Ramos (cell line): ENCODE data around the gene RXFP2.

Experiments
- in situ Hi-C: fragments of 300-500 bp; cut with MboI; formaldehyde crosslinking; loops from one replicate; pipeline ENCODE4 v1.14.3; 2022; ENCODE audit warnings: low sequenced_read_pairs; ENCODE audit not compliant: unreplicated experiment

Gene RXFP2

GRCh38 chr13:31764556-31764955 is 25.2 kb downstream of the RXFP2 start:
- in situ Hi-C loops = no loop called here

GRCh38 chr13:31765138-31765785 is 25.9 kb downstream of the RXFP2 start:
- in situ Hi-C loops = no loop called here

- in situ Hi-C loops = no loop called here
These were observed 28.0 kb downstream of the RXFP2 start for GRCh38 chr13:31767175-31767900.

- in situ Hi-C loops = no loop called here
These were observed 29.0 kb downstream of the RXFP2 start for GRCh38 chr13:31768351-31768750.

- in situ Hi-C loops = no loop called here
These were observed 30.2 kb downstream of the RXFP2 start for GRCh38 chr13:31769575-31769974.

GRCh38 chr13:31772231-31772630 is 32.9 kb downstream of the RXFP2 start:
- in situ Hi-C loops = no loop called here

GRCh38 chr13:31773538-31773937 is 34.2 kb downstream of the RXFP2 start:
- in situ Hi-C loops = no loop called here

- in situ Hi-C loops = no loop called here
These were observed 34.9 kb downstream of the RXFP2 start for GRCh38 chr13:31774186-31774750.

- in situ Hi-C loops = no loop called here
These were observed 35.8 kb downstream of the RXFP2 start for GRCh38 chr13:31775148-31775547.

GRCh38 chr13:31775686-31776085 is 36.4 kb downstream of the RXFP2 start:
- in situ Hi-C loops = no loop called here

- in situ Hi-C loops = no loop called here
These were observed 41.7 kb downstream of the RXFP2 start for GRCh38 chr13:31781064-31781463.

GRCh38 chr13:31786011-31786410 is 46.7 kb downstream of the RXFP2 start:
- in situ Hi-C loops = no loop called here

GRCh38 chr13:31790992-31791391 is 51.7 kb downstream of the RXFP2 start:
- in situ Hi-C loops = no loop called here

- in situ Hi-C loops = no loop called here
These were observed 53.9 kb downstream of the RXFP2 start for GRCh38 chr13:31793246-31793645.

- in situ Hi-C loops = no loop called here
These were observed 55.1 kb downstream of the RXFP2 start for GRCh38 chr13:31794452-31794851.

- in situ Hi-C loops = no loop called here
These were observed 57.9 kb downstream of the RXFP2 start for GRCh38 chr13:31797154-31797775.

- in situ Hi-C loops = no loop called here
These were observed 58.9 kb downstream of the RXFP2 start for GRCh38 chr13:31798189-31798588.

GRCh38 chr13:31801088-31801487 is 61.8 kb downstream of the RXFP2 start:
- in situ Hi-C loops = no loop called here

- in situ Hi-C loops = no loop called here
These were observed 64.0 kb downstream of the RXFP2 start for GRCh38 chr13:31803311-31803710.

- in situ Hi-C loops = no loop called here
These were observed 66.5 kb downstream of the RXFP2 start for GRCh38 chr13:31805841-31806240.

- in situ Hi-C loops = no loop called here
These were observed 67.8 kb downstream of the RXFP2 start for GRCh38 chr13:31807090-31807541.
